Fibroblast of lung (primary cell): ENCODE data around the gene KERA. TPM values are rescaled to one million over a fixed set of nuclear protein-coding genes. Genes with fewer than 3 reads are reported as not detected.

ENCODE experiments used
- DNase-seq, 2 donors: peaks; one replicate each; pipeline versions ENCODE4 v3.0.0 to v3.0.0-alpha.2; 2010; ENCODE audit warnings: low read depth in 2 of 2
- H2AFZ ChIP-seq: 2 replicates; pipeline ENCODE4 v1.5.1; 2012; ENCODE audit warnings: low read length, control low read depth, inconsistent platforms
- H3K27ac ChIP-seq: 2 replicates; pipeline ENCODE4 v1.5.1; 2011; ENCODE audit warnings: low read length, control low read depth; ENCODE audit not compliant: insufficient read depth
- H3K27me3 ChIP-seq: 2 replicates; pipeline ENCODE4 v1.5.1; 2011; ENCODE audit warnings: mild to moderate bottlenecking, low read length; ENCODE audit not compliant: control insufficient read depth, insufficient read depth
- H3K36me3 ChIP-seq: 2 replicates; pipeline ENCODE4 v1.5.1; 2011; ENCODE audit warnings: low read length; ENCODE audit not compliant: control insufficient read depth, insufficient read depth
- H3K4me1 ChIP-seq: 2 replicates; pipeline ENCODE4 v1.5.1; 2011; ENCODE audit warnings: low read length; ENCODE audit not compliant: control insufficient read depth, insufficient read depth; ENCODE audit errors: extremely low read depth
- H3K4me2 ChIP-seq: 2 replicates; pipeline ENCODE4 v1.5.1; 2011; ENCODE audit warnings: low read length, control low read depth; ENCODE audit not compliant: insufficient read depth; ENCODE audit errors: extremely low read depth
- H3K4me3 ChIP-seq, 4 experiments: fragments of 200-600 bp in 1 of 4; sonication (generic) in 1 of 4; replicated peaks in 1 of 4; 2 replicates each; pipeline ENCODE4 v1.5.1; 2011 to 2016; ENCODE audit warnings: low read length in 4 of 4, low read depth in 3 of 4, mild to moderate bottlenecking in 3 of 4, control low read depth in 2 of 4, inconsistent platforms in 1 of 4, mixed read lengths in 1 of 4; ENCODE audit not compliant: insufficient read depth in 1 of 4; ENCODE audit errors: control extremely low read depth in 1 of 4
- H3K79me2 ChIP-seq: 2 replicates; pipeline ENCODE4 v1.5.1; 2012; ENCODE audit warnings: mild to moderate bottlenecking, low read length, inconsistent platforms; ENCODE audit not compliant: control insufficient read depth, insufficient read depth
- H3K9ac ChIP-seq: 2 replicates; pipeline ENCODE4 v1.5.1; 2011; ENCODE audit warnings: mild to moderate bottlenecking, low read length, control low read depth; ENCODE audit not compliant: insufficient read depth
- H3K9me3 ChIP-seq: 2 replicates; pipeline ENCODE4 v1.5.1; 2012; ENCODE audit warnings: low read depth, low read length; ENCODE audit not compliant: control insufficient read depth, insufficient read depth
- H4K20me1 ChIP-seq: 2 replicates; pipeline ENCODE4 v1.5.1; 2011; ENCODE audit warnings: low read length; ENCODE audit not compliant: control insufficient read depth, insufficient read depth; ENCODE audit errors: extremely low read depth
- CTCF ChIP-seq, 2 donors: IDR thresholded peaks in 1 of 2; conservative IDR thresholded peaks in 1 of 2; 1 replicate in 1 of 2; 2 replicates in 1 of 2; pipeline ENCODE4 v1.5.1; 2011 to 2012; ENCODE audit warnings: low read length in 2 of 2, control low read depth in 1 of 2, inconsistent platforms in 1 of 2, low read depth in 1 of 2, mild to moderate bottlenecking in 1 of 2
- EZH2 ChIP-seq: IDR thresholded peaks from 2 replicates; pipeline ENCODE4 v1.5.1; 2012; ENCODE audit warnings: low read length, control low read depth, mild to moderate bottlenecking; ENCODE audit errors: missing control alignments
- polyA plus RNA-seq, 2 donors: library from polyadenylated mRNA; depleted of rRNA in 1 of 2; stranded (reverse) in 1 of 2; unstranded in 1 of 2; fragments of >200 nt; gene quantifications; 2 replicates each; pipeline ENCODE4 v1.2.1, GENCODE V29; 2011 to 2012; ENCODE audit warnings: missing spikeins in 1 of 2
- total RNA-seq: library from RNA; depleted of rRNA; stranded (reverse); fragments of >200 nt; gene quantifications from 2 replicates; pipeline ENCODE4 v1.2.1, GENCODE V29; 2014

KERA gene
- total and polyA plus RNA-seq, 2 donors (not counting 1 experiment from before 2014, with no cell fraction given) = not detected

GRCh38 chr12:91052026-91052425 is 5.8 kb downstream of the KERA start:
- H4K20me1 ChIP-seq = no peaks in the 10 kb centered on the region
- H3K9me3 ChIP-seq = no peaks in the 10 kb centered on the region
- H3K9ac ChIP-seq = no peak overlapping the region
- no peak for TF ChIP-seq EZH2
- TF ChIP-seq CTCF (conservative IDR thresholded peaks at IDR 0.05 in 1 of 2, IDR thresholded peaks at IDR 0.05 in 1 of 2; ENCODE audit: low read depth in 1 of 2, low read length in 2 of 2) = no peak
- no peaks in the 10 kb centered on the region for H3K79me2 ChIP-seq
- H3K4me2 ChIP-seq = no peak overlapping the region
- H3K4me1 ChIP-seq = no peaks in the 10 kb centered on the region
- H2AFZ ChIP-seq = no peak overlapping the region
- no peaks in the 10 kb centered on the region for H3K27me3 ChIP-seq
- no peak for DNase-seq
- no peak overlapping the region for H3K27ac ChIP-seq
- H3K36me3 ChIP-seq = no peaks in the 10 kb centered on the region
- H3K4me3 ChIP-seq = no peak overlapping the region

GRCh38 chr12:91044586-91044985 is 13.2 kb downstream of the KERA start:
- TF ChIP-seq CTCF (conservative IDR thresholded peaks at IDR 0.05 in 1 of 2, IDR thresholded peaks at IDR 0.05 in 1 of 2; ENCODE audit: low read depth in 1 of 2, low read length in 2 of 2) (no peak), EZH2 (no peak)
- no peaks in the 10 kb centered on the region for H3K27me3 ChIP-seq
- peak in 1 of 2 donors; percentile 65 for DNase-seq

GRCh38 chr12:91043408-91043807 is 14.4 kb downstream of the KERA start:
- no peak overlapping the region for H2AFZ ChIP-seq
- no peak overlapping the region for H3K27ac ChIP-seq
- no peaks in the 10 kb centered on the region for H3K27me3 ChIP-seq
- H4K20me1 ChIP-seq = no peaks in the 10 kb centered on the region
- H3K36me3 ChIP-seq = no peaks in the 10 kb centered on the region
- no peaks in the 10 kb centered on the region for H3K4me1 ChIP-seq
- TF ChIP-seq CTCF (conservative IDR thresholded peaks at IDR 0.05 in 1 of 2, IDR thresholded peaks at IDR 0.05 in 1 of 2; ENCODE audit: low read depth in 1 of 2, low read length in 2 of 2) (no peak), EZH2 (no peak)
- no peak overlapping the region for H3K9ac ChIP-seq
- no peak overlapping the region for H3K4me3 ChIP-seq
- no peak overlapping the region for H3K4me2 ChIP-seq
- H3K9me3 ChIP-seq = no peaks in the 10 kb centered on the region
- H3K79me2 ChIP-seq = no peaks in the 10 kb centered on the region
- DNase-seq = no peak

More at GRCh38 chr12:91044586-91044985, 13.2 kb downstream of the KERA start:
- Histone ChIP-seq H3K9me3 (no peaks in the 10 kb centered on the region), H3K27ac (no peak overlapping the region), H4K20me1 (no peaks in the 10 kb centered on the region), H3K36me3 (no peaks in the 10 kb centered on the region), H2AFZ (no peak overlapping the region), H3K4me3 (no peak overlapping the region), H3K4me2 (no peak overlapping the region), H3K79me2 (no peaks in the 10 kb centered on the region), H3K9ac (no peak overlapping the region), H3K4me1 (no peaks in the 10 kb centered on the region)
